HFF-Myc (cell line): ENCODE results near the gene ZBTB17.
"Not testable (repeated sequence)": the region's sequence is repeated elsewhere in the genome, so short reads cannot be mapped to it uniquely, and the experiment has no call there.

Source experiments
- DNase-seq: peaks from one replicate; pipeline ENCODE4 v3.0.0-alpha.2; 2011; ENCODE audit warnings: low read depth; ENCODE audit errors: extremely low read depth
- H3K4me3 ChIP-seq: replicated peaks from 2 replicates; pipeline ENCODE4 v1.5.1; 2011; ENCODE audit warnings: low read depth, mild to moderate bottlenecking, control low read depth, low read length
- TF ChIP-seq, protein P1 (sequence below): IDR thresholded peaks from 2 replicates; pipeline ENCODE4 v1.5.1; 2012; ENCODE audit warnings: mild to moderate bottlenecking, low read depth, low read length, control low read depth; ENCODE audit errors: missing control alignments

ZBTB17 gene

DNA sequence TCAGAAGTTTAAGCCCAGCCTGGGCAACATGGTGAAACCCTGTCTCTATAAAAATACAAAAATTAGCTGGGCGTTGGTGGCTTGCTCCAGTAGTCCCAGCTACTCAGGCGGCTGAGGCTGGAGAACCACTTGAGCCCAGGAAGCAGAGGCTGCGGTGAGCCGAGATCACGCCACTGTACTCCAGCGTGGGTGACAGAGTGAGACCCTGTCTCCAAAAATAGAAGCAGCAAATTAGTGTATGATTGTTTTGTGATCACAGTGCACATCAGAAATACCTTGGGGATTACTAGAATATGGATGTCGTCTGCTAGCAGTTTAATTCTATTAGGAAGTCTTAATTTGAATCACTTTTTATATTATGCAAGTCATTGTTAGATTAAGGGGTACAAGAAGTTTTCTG lies 59.0 kb downstream of the ZBTB17 start:
- TF ChIP-seq, protein P1, sequence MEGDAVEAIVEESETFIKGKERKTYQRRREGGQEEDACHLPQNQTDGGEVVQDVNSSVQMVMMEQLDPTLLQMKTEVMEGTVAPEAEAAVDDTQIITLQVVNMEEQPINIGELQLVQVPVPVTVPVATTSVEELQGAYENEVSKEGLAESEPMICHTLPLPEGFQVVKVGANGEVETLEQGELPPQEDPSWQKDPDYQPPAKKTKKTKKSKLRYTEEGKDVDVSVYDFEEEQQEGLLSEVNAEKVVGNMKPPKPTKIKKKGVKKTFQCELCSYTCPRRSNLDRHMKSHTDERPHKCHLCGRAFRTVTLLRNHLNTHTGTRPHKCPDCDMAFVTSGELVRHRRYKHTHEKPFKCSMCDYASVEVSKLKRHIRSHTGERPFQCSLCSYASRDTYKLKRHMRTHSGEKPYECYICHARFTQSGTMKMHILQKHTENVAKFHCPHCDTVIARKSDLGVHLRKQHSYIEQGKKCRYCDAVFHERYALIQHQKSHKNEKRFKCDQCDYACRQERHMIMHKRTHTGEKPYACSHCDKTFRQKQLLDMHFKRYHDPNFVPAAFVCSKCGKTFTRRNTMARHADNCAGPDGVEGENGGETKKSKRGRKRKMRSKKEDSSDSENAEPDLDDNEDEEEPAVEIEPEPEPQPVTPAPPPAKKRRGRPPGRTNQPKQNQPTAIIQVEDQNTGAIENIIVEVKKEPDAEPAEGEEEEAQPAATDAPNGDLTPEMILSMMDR, result no peak
- H3K4me3 ChIP-seq, result no peak overlapping the region
- no peak for DNase-seq

DNA sequence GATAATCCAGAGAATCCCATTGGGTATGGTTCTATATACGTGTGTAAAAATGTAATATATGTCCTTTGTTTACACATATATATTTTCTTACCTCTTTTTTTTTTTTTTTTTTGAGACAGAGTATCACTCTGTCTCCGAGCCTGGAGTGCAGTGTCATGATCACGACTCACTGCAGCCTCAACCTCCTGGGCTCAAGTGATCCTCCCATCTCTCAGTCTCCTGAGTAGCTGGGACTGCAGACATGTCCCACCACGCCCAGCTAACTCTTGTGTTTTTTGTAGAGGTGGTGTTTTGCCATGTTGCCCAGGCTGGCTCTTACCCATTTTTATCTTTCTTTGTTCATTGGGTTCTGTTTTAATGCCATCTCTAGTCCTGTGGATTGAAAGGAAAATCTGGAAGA lies 59.5 kb downstream of the ZBTB17 start:
- no peak for DNase-seq
- no peak overlapping the region for H3K4me3 ChIP-seq
- TF ChIP-seq, protein P1, result no peak

DNA sequence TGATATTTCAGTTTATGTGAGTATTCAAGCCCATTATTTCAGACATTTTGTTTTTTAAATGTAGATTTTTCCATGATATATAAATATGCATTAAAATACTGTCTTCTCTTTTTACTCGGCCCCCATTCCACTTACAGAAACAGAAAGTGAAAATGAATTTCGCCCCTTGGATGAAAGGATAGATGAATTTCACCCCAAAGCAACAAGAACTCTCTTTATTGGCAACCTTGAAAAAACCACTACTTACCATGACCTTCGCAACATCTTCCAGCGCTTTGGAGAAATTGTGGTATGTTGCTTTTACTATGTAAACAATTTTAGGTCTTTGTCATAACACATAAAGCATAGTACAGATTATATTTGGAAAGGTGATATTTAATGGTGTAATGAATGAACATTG lies 59.9 kb downstream of the ZBTB17 start:
- no peak for DNase-seq
- TF ChIP-seq, protein P1, result no peak
- H3K4me3 ChIP-seq, result no peak overlapping the region

DNA sequence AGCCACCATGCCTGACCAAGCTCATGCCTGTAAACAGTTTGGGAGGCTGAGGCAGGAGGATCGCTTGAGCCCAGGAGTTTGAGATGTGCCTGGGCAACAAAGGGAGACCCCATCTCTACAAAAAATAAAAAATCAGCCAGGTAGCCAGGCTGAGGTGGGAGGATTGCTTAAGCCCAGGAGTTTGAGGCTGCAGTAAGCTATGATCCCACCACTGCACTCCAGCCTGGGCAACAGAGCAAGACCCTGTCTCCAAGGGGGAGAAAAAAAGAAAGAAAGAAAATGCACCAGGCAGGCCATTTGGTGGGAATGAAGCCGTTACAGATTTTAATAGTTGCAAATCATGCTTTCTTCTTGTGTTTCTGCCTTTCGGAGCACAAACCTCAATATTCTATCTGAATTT lies 62.3 kb downstream of the ZBTB17 start:
- H3K4me3 ChIP-seq, result not testable (repeated sequence)

DNA sequence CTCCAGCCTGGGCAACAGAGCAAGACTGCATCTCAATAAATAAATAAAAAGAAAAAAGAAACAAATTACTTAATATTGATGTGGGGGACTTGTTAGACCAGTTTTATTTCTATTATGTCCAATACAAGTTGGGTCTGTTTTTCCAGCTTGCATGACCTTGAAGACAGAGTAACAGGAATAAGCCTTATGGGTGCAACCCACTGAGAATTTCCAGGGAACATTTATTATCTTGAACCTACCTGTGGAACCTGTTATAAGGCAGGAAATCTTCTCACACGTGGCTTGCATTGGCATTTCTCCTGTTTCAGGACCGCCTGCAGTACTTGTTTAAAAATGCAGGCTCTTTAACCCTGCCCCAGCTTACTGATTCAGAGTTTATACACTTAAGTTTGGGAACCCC lies 64.0 kb downstream of the ZBTB17 start:
- no peak for DNase-seq
- TF ChIP-seq, protein P1, result no peak

More for the DNA sequence above, 62.3 kb downstream of the ZBTB17 start:
- not testable (repeated sequence) for DNase-seq

DNA sequence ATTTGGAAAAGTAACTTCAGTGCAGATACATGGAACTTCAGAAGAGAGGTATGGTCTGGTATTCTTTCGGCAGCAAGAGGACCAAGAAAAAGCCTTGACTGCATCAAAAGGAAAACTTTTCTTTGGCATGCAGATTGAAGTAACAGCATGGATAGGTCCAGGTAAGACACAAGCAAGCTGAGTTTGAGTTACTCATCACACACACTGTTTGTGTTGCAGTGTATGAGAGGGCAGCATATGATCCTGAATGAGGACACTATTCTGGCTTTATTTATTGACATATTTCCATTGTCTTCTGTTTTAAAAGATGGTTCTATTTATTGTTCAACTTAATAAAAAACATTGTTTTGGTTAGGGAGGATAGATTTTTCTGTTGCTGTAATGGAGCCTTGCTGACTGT lies 64.8 kb downstream of the ZBTB17 start:
- no peak for DNase-seq
- TF ChIP-seq, protein P1, result no peak
- H3K4me3 ChIP-seq, result no peak overlapping the region

More for the DNA sequence above, 64.0 kb downstream of the ZBTB17 start:
- H3K4me3 ChIP-seq, result no peak overlapping the region

DNA sequence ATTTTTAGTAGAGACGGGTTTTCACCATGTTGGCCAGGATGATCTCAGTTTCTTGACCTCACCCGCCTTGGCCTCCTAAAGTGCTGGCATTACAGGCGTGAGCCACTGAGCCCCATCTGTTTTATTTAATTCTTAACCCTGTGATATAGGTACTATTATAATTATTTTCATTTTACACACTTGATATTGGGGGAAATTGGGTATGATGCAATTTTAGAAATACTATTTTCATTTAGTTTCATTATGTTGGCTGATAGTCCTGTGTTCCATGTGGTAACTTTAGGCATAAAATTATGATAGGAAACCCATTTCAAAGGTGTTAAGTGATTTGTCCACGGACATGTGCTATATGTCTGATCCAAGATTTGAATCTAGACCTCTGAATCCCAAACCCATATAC lies 67.3 kb downstream of the ZBTB17 start:
- DNase-seq, result no peak
- TF ChIP-seq, protein P1, result no peak
- H3K4me3 ChIP-seq, result no peak overlapping the region
